GM19025 (cell line): ENCODE data around the gene AADAC.
"Not testable (repeated sequence)": the region's sequence is repeated elsewhere in the genome, so short reads cannot be mapped to it uniquely, and the experiment has no call there.

Experiments used
- ATAC-seq: cut with Tn5 transposase; IDR thresholded peaks from one replicate; pipeline ENCODE4 v1.9.1; 2021; ENCODE audit warnings: mild to moderate bottlenecking, low read depth, moderate library complexity; ENCODE audit not compliant: unreplicated experiment

Gene AADAC, protein sequence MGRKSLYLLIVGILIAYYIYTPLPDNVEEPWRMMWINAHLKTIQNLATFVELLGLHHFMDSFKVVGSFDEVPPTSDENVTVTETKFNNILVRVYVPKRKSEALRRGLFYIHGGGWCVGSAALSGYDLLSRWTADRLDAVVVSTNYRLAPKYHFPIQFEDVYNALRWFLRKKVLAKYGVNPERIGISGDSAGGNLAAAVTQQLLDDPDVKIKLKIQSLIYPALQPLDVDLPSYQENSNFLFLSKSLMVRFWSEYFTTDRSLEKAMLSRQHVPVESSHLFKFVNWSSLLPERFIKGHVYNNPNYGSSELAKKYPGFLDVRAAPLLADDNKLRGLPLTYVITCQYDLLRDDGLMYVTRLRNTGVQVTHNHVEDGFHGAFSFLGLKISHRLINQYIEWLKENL

GRCh38 chr3:151813799-151814198 is at the start of gene AADAC:
Gene AADAC (plus strand): TSS chr3:151814116. CDS start chr3:151814163, 47 bp downstream.
- ATAC-seq: no peak

- not testable (repeated sequence) for ATAC-seq
Measured at GRCh38 chr3:151764699-151765098, 49.2 kb upstream of the AADAC start.

DNA sequence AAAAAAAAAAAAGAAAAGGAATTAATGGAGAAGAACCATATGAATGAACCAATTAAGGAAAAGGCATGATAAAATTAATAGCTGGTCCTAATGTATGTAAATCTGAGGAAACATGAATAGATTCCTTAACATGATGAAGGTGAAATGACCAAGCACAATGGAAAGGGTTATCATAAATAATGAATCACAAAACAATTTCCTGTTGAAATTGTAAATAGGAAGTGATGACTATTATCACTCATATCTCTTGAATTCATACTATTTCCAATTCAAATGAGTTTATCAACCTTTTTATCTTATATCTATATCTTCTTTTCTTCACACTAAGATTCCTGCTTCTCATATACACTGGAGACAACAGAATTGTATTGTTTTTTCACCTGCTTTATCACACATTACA is 48.2 kb upstream of the AADAC start:
- ATAC-seq: no peak

DNA sequence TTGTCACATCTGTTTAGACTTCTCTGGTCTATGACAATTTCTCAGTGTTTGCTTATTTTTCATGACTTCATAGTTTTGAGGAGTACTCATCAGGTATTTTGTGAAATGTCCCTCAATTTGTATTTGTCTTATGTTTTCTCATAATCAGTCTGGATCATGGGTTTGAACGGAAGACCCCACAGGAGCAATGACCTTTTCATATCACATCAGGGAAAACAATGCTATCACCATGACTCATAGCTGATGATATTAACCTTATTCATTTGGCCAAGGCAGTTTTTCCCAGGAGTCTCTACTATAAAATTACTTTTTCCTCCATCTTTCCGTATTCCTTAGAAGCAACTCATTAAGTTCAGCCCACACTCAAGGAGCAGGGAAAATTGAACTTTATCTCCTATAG is 47.5 kb upstream of the AADAC start:
- no peak for ATAC-seq

- no peak for ATAC-seq
Measured at GRCh38 chr3:151768393-151768930, 45.5 kb upstream of the AADAC start.

GRCh38 chr3:151769175-151769574 is 44.7 kb upstream of the AADAC start:
- no peak for ATAC-seq

DNA sequence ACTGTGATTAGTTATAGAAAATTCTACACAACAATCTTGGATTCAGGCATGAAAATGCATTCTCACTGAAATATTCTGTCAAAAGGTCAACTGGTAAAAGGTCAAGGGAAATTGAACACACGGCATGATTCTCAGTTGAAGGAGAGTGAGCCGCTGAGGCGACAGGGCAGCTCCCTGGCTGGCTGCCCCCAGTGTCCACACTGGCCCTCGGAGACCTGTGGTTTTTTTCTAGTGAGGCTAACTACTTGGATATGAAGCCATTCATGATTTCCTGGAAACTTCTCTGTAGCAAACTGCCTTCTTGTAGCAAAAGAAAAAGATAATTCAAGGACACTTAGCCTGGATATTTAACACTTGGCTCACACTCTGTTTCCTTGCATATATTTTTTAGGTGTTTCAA is 43.0 kb upstream of the AADAC start:
- ATAC-seq: no peak

DNA sequence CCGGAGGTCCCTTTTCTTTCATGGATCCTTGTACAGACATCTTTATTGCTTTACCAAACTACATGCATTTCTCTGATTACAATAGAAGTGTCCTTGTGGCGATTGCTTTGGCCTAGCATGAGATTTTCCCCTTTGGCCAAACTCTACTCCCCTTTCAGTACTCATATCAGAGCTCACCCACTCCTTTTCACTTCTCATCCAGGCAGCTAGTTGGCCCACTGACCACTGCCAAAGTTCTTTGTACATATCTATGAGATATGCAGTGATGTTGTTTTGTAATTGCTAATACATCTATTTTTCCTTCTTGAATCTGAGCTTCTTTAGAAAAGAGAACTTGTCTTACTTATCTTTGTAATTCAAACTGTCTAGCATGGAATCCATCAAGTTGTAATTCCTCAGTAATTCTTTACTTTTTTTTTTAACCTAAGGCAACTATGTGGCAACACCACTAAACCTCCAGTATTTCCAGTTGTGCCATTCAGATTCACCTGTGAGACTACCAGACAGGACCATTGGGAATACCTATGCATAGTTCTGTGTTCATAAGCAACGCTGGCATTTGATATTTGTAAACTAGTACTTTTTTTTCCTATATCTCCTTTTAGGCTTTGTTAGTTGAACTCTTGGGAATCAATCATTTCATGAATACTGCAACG is 41.0 kb upstream of the AADAC start:
- no peak for ATAC-seq

GRCh38 chr3:151774235-151774634 is 39.7 kb upstream of the AADAC start:
- ATAC-seq: no peak

GRCh38 chr3:151774910-151775309 is 39.0 kb upstream of the AADAC start:
- ATAC-seq: no peak

DNA sequence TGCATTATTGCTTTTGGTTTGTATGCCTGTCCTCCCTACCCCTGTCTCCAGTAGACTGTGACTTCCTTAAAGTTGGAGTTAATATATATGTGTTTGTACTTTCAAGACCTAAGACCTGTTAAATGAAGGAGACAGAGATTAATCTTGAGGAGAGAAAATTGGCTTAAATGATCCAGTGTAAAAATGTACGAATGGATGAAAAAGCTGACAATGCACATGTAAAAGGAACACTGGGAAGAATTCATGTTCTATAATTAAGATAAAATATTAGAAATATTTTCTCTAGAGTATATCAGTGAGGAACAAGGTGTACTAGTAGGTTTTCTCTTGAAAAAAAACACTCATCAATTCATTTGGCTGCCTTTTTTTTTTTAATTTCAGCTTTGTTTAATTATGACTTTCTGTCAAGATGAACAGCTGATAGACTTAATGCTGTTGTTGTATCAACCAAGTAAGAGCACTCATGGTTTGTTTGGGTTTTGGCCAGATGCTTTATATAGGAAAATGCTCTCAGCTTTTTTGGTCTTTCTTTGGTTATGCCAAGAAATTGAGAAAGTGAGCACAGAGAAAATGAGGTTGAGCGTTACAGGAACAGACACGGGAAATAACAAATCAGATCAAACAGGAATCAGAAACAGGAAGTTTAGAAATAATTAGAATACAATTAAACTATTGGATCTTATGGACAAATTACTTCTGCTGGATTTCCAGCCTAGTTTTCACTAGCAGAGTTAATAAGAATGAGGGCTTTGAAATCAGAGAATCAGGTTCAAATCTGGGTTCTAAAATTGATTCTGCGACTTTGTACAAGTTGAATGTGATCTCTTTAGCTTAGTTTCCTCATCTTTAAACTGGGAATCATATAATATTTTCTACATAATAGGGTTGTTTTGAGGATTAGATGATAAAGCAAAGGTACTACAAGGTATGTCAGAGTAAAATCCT is 38.3 kb upstream of the AADAC start:
- no peak for ATAC-seq

DNA sequence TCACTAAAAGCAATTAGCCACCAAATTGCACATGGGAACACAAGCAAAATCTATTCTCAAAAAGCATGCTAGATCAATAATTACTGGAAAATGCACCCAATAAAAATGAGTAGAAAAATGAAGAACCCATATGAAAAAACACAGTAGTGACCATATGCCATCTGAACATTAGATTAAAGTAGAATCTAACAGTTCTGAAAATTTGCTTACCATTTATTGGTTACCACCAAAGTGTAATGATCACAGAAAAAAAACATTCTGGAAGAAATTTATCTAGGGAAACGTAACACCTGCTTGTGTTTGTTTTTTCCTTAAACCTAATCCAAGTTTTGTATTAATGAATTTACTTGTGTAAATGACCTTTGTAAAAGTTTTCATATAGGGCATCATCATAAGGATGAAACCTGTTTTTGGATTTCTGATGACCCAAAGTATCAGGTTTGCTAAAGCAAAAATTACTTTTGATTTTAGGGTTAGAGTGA is 37.6 kb upstream of the AADAC start:
- ATAC-seq: no peak

- no peak for ATAC-seq
Measured at GRCh38 chr3:151777880-151778279, 36.0 kb upstream of the AADAC start.

DNA sequence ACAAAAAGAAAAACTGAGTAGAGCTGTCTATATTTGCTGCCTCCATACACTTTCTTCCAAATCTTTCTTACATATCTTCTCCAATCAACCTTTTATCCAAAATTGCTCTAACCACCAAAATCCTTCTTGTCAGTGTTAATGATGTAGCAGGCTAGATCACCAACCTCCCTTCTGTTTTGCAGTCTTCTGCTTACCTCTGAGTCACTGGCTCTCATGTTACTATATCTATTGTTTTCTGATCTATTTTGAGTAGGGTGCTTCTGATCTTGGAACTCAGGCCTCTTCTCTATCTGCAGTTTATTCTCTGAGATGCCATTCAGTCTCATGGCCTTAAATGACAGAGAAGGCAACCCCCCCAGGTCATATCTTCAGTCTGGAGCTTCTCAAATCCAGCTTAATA is 26.3 kb upstream of the AADAC start:
- ATAC-seq: no peak

DNA sequence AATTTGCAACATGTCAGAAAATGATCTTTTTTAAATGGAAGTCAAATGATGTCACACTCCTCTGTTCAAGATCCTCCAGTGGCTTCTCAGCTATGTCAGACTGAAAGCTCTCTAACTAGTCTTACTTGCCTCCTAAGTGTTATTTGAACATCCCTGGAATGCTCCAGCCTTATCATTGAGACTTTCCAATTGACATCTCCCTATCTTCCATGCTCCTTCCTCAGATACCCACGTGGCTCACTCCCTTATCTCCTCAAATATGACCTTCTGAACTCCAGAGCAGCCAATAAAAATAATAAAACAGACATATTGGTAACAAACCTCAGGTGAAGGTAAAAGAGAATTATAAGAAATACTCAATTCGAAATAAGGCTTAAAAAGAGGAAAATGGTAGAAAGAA is 25.5 kb upstream of the AADAC start:
- no peak for ATAC-seq

DNA sequence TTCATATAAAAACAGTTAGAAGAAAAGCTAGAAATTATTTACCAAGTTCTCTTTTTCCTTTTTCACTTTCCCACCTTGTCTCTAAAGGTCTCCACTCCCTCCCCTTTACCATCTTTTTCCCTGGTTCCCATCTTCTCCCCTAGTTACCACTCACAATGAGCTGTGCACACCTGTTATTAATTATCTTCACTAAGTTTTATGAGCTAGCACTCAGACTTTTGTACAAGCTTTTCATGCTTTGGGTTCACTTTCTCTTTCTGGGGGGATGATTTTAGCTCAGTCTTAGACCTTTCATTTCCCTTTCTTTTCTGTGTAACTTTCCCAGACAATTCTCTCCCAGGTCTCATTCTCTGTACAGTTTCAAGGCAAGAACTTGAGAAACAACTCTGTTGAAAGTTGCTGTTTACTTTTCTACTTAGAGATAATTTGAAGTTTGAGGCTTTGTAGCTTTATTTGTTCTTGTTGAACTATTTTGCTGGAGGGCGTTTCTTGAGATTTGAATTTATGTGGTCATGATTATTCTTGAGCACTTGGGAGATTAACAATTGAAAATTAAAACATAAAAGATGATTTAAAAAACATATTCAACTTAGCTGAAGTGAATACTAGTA is 24.0 kb upstream of the AADAC start:
- ATAC-seq: no peak

DNA sequence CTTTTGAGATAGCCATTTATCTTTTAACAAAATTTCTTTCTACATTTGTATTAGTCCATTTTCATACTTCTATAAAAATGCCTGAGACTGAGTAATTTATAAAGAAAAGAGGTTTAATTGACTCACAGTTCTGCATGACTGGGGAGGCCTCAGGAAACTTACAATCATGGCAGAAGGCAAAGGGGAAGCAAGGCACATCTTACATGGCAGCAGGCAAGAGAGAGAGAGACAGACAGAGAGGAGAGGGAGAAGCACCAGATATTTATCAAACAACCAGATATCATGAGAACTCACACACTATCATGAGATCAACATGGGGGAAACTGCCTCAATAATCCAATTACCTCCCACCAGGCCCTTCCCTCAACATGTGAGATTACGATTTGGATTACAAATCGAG is 23.2 kb upstream of the AADAC start:
- not testable (repeated sequence) for ATAC-seq

GRCh38 chr3:151792411-151792810 is 21.5 kb upstream of the AADAC start:
- no peak for ATAC-seq

- no peak for ATAC-seq
Measured at GRCh38 chr3:151793636-151794035, 20.3 kb upstream of the AADAC start.

GRCh38 chr3:151794080-151794479 is 19.8 kb upstream of the AADAC start:
- no peak for ATAC-seq
